ENCODE measurements around the gene C3orf85.
A peak's percentile ranks its signal among the peaks of the same experiment; 100 is the strongest.

C3orf85 gene

GRCh38 chr3:109152320-109152719 lies 15.8 kb downstream of the C3orf85 start:
- no peak for DNase-seq (ENCODE audit: low read depth)

- DNase-seq (ENCODE audit: low read depth): peak; percentile 31
Measured at GRCh38 chr3:109154979-109155378, 18.5 kb downstream of the C3orf85 start.

- DNase-seq (ENCODE audit: low read depth): no peak
Measured at GRCh38 chr3:109155828-109156227, 19.3 kb downstream of the C3orf85 start.

GRCh38 chr3:109161487-109162123 lies 25.1 kb downstream of the C3orf85 start:
- no peak for DNase-seq (ENCODE audit: low read depth)

GRCh38 chr3:109165905-109166304 lies 29.4 kb downstream of the C3orf85 start:
- no peak for DNase-seq (ENCODE audit: low read depth)

- no peak for DNase-seq (ENCODE audit: low read depth)
Measured at GRCh38 chr3:109171479-109171878, 35.0 kb downstream of the C3orf85 start.

GRCh38 chr3:109175411-109175810 lies 38.9 kb downstream of the C3orf85 start:
- DNase-seq (ENCODE audit: low read depth): no peak

GRCh38 chr3:109176726-109177125 lies 40.2 kb downstream of the C3orf85 start:
- no peak for DNase-seq (ENCODE audit: low read depth)

GRCh38 chr3:109177908-109178307 lies 41.4 kb downstream of the C3orf85 start:
- DNase-seq (ENCODE audit: low read depth): no peak

GRCh38 chr3:109178708-109179107 lies 42.2 kb downstream of the C3orf85 start:
- DNase-seq (ENCODE audit: low read depth): no peak

- DNase-seq (ENCODE audit: low read depth): peak; percentile 28
Measured at GRCh38 chr3:109184726-109185125, 48.2 kb downstream of the C3orf85 start.

- no peak for DNase-seq (ENCODE audit: low read depth)
Measured at GRCh38 chr3:109187390-109187789, 50.9 kb downstream of the C3orf85 start.

- DNase-seq (ENCODE audit: low read depth): no peak
Measured at GRCh38 chr3:109188741-109189140, 52.2 kb downstream of the C3orf85 start.

GRCh38 chr3:109191421-109191820 lies 54.9 kb downstream of the C3orf85 start:
- no peak for DNase-seq (ENCODE audit: low read depth)

GRCh38 chr3:109195815-109196214 lies 59.3 kb downstream of the C3orf85 start:
- DNase-seq (ENCODE audit: low read depth): peak; percentile 42
